Fibroblast of skin of left biceps (primary cell): ENCODE measurements around the gene EZH1.
"Not testable (repeated sequence)": the region's sequence is repeated elsewhere in the genome, so short reads cannot be mapped to it uniquely, and the experiment has no call there.

Source experiments
- DNase-seq, 2 experiments: peaks; one replicate each; pipeline ENCODE4 v3.0.0-alpha.2; 2013; ENCODE audit warnings: low read depth in 2 of 2

The EZH1 gene

GRCh38 chr17:42772945-42773289 is 28.1 kb upstream of the EZH1 start:
- no peak for DNase-seq

DNA sequence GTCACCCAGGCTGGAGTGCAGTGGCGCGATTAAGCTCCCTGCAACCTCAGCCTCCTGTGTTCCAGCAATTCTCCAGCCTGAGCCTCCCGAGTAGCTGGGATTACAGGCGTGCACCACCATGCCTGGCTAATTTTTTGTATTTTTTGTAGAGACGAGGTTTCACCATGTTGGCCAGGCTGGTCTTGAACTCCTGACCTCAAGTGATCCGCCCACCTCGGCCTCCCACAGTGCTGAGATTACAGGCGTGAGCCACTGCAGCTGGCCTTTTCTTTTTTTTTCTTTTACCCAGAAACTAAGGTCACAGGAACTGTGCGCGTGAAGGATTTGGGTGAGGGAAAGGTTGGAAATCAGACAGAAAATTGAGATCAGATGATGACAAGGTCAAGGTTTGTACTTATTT is 25.1 kb upstream of the EZH1 start:
- not testable (repeated sequence) for DNase-seq

DNA sequence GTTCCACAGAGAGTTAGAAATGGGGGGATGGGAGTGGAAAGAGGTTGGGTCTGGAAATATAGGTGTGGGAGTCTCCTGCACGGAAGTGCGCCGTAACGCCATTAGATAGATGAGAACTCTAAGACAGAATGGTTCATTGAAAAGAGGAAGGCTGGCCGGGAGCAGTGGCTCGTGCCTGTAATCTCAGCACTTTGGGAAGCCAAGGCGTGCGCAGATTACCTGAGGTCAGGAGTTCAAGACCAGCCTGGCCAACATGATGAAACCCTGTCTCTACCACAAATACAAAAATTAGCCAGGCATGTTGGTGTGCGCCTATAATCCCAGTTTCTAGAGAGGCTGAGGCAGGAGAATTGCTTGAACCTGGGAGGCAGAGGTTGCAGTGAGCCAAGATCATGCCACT is 23.2 kb upstream of the EZH1 start:
- not testable (repeated sequence) for DNase-seq

GRCh38 chr17:42767512-42767911 is 22.7 kb upstream of the EZH1 start:
- DNase-seq = no peak

DNA sequence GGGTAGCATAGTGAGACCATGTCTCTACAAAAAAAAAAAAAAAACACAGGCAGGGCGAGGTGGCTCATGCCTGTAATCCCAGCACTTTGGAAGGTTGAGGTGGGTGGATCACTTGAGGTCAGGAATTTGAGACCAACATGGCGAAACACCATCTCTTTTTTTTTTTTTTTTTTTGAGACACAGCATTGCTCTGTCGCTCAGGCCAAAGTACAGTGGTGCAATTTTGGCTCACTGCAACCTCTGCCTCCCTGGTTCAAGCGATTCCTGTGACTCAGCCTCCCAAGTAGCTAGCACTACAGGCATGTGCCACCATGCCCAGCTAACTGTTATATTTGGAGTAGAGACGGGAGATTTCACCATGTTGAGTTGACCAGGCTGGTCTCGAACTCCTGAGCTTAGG is 21.3 kb upstream of the EZH1 start:
- no peak for DNase-seq

- DNase-seq = no peak
These were observed 16.8 kb upstream of the EZH1 start for GRCh38 chr17:42761638-42762037.

GRCh38 chr17:42760652-42761581 is 16.1 kb upstream of the EZH1 start, which contains the start of gene RAMP2:
TSS of gene RAMP2 (plus strand) at chr17:42761227. CDS start at chr17:42761262, 35 bp downstream.
- DNase-seq = no peak

- DNase-seq = no peak
These were observed 15.3 kb upstream of the EZH1 start for GRCh38 chr17:42759982-42760651.

DNA sequence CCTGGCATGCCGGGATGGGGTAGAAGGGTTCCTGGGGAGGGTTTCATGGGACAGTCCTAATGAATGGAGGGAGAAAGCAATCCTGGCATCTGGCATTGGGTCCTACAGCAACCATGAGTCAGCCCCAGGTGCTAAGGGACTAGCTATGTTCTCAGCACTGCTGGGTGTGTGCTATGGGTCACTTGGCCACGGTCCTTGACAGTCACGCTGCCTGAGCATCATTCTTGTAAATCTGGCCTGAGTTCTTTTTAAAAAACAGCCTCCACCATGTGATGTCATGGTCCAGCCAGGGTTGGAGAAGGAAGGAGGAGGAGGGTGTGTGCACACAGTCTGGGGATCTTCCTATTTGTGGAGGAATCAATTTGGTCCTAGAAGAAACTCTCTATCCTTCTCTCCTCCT is 9.9 kb upstream of the EZH1 start:
- DNase-seq = no peak

GRCh38 chr17:42751628-42752027 is 6.8 kb upstream of the EZH1 start:
- no peak for DNase-seq

DNA sequence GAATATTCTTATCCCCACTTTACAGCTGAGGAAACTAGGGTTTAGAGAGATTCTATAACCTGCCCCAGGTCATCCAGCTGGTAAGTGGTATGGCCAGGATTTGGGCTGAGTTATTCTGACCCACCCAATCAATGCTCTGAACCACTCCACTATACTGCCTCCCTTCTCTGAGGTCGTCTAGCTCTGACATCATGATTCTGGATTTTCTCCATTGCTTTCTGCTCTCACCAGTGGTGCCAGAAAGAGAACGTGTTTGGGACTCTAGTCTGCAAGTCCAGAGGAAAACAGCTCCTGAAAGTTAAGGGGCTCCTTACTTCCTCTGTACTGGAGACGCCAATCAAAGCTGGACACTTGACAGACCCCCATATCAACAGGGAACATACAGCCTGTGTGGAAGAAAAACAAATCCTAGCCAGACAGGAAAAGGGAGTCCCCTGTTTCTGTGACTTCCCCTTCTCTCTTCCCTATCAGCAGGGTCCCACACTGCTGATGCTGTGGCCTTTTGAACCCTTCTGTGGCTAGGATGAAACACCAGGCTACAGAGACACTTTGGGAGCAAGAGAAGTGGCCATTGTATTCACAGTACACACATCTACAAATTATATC is 6.0 kb upstream of the EZH1 start:
- DNase-seq = no peak

GRCh38 chr17:42748908-42749798 is 4.3 kb upstream of the EZH1 start:
- no peak for DNase-seq

- no peak for DNase-seq
These were observed 3.5 kb upstream of the EZH1 start for GRCh38 chr17:42748202-42748907.

DNA sequence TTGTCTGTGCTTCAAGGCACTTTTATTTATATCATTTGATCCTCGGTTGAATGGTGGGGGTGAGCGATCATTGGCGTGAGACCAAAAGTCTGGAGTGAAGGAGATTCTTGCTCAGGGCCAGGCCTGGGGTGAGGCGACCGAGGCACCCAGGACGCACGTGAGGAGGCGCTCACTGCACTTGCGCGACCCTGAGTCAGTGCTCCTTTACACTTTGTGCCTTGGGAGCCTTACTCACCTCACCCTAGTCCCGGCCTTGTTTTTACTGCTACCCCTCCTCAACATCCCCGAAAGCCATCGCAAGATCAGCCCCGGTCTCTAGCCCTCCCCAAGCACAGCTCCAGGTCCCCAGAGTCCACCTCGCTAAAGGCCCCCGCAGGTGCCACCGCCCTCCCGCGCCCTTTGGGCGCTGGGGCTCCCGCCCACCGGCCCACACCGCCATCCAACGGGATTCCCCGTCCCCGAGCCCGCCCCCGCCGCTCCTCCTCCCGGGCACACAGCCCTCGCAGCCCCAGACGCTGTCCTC is 496 bp downstream of the EZH1 start:
- no peak for DNase-seq

GRCh38 chr17:42743595-42744282 is 1.1 kb downstream of the EZH1 start:
- DNase-seq = no peak

DNA sequence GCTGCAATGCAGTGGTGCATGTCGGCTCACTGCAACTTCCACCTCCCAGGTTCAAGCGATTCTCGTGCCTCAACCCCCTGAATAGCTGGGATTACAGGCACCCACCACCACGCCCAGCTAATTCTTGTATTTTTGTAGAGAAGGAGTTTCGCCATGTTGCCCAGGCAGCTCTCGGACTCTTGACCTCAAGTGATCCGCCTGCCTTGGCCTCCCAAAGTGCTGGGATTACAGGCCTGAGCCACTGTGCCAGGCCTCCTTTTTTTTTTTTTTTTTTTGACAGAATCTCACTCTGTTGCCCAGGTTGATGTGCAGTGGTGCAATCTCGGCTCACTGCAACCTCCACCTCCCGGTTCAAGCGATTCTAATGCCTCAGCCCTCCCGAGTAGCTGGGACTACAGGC is 1.9 kb downstream of the EZH1 start:
- not testable (repeated sequence) for DNase-seq

- no peak for DNase-seq
These were observed 4.1 kb downstream of the EZH1 start for GRCh38 chr17:42740699-42741098.

GRCh38 chr17:42725143-42725542 is 19.7 kb downstream of the EZH1 start:
- no peak for DNase-seq

DNA sequence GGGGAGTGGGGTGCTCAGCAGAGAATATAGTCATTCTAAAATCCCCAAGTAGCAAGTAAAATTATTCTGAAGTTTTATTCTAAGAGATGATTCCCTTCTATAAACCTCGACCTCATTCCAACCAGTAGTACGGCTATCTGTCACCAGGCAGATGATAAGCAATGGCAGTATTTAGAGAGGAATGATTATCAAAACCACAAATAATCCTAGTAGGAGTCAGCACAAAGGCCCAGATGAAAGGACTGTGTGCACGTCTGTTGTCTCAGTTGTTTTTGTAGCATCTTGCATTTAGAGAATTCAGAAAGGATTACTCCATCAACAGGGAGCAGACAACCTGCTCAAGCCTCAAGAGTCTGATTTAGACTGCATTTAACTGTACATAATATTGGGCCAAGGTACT is 21.2 kb downstream of the EZH1 start:
- no peak for DNase-seq

GRCh38 chr17:42720996-42721583 is 23.8 kb downstream of the EZH1 start:
- peak; percentile 18 to 24 for DNase-seq
